Stimulated activated CD4-positive, alpha-beta T cell treated with anti-CD3 and anti-CD28 coated beads, TNF-alpha, amount 100 ng/mL, for 1 hour (primary cell): ENCODE data around the gene NAT8L.

ENCODE experiments used
- DNase-seq, 3 donors: peaks; one replicate each; pipeline ENCODE4 v3.0.0-alpha.2; 2020; ENCODE audit warnings: low read depth in 3 of 3, low spot score in 1 of 3

Gene NAT8L

GRCh38 chr4:2073808-2074481, 14.8 kb downstream of the NAT8L start:
- no peak for DNase-seq

- DNase-seq = no peak
Measured at GRCh38 chr4:2074588-2074987, 15.5 kb downstream of the NAT8L start.

- DNase-seq = no peak
Measured at GRCh38 chr4:2075171-2075986, 16.3 kb downstream of the NAT8L start.

GRCh38 chr4:2075987-2076907, 17.1 kb downstream of the NAT8L start:
- DNase-seq = no peak

GRCh38 chr4:2076908-2077536, 17.9 kb downstream of the NAT8L start:
- DNase-seq = no peak

GRCh38 chr4:2077537-2078460, 18.7 kb downstream of the NAT8L start:
- no peak for DNase-seq

- DNase-seq = no peak
Measured at GRCh38 chr4:2078584-2078983, 19.5 kb downstream of the NAT8L start.

GRCh38 chr4:2079006-2079405, 19.9 kb downstream of the NAT8L start:
- DNase-seq = no peak

GRCh38 chr4:2079926-2080325, 20.8 kb downstream of the NAT8L start:
- no peak for DNase-seq

GRCh38 chr4:2080429-2081300, 21.5 kb downstream of the NAT8L start:
- no peak for DNase-seq

GRCh38 chr4:2081540-2081939, 22.4 kb downstream of the NAT8L start:
- no peak for DNase-seq

- DNase-seq = no peak
Measured at GRCh38 chr4:2082118-2082517, 23.0 kb downstream of the NAT8L start.

GRCh38 chr4:2082627-2083026, 23.5 kb downstream of the NAT8L start:
- DNase-seq = no peak

GRCh38 chr4:2083116-2083825, 24.1 kb downstream of the NAT8L start:
- no peak for DNase-seq

GRCh38 chr4:2083826-2084160, 24.7 kb downstream of the NAT8L start:
- no peak for DNase-seq

GRCh38 chr4:2084316-2084715, 25.2 kb downstream of the NAT8L start:
- no peak for DNase-seq

- no peak for DNase-seq
Measured at GRCh38 chr4:2085496-2085901, 26.4 kb downstream of the NAT8L start.

- DNase-seq = no peak
Measured at GRCh38 chr4:2087170-2087569, 28.0 kb downstream of the NAT8L start.

- DNase-seq = no peak
Measured at GRCh38 chr4:2089222-2089621, 30.1 kb downstream of the NAT8L start.
